NCI-H446 treated with DMSO at 0.1 percent for 48 hours (cell line): ENCODE measurements around the gene FPR1.

Experiments
- DNase-seq: peaks from one replicate; lab custom pipeline; 2025; lab: John Stamatoyannopoulos, UW

Gene FPR1

GRCh38 chr19:51751655-51752054 lies at the start of gene FPR1:
Gene FPR1 (minus strand): TSS chr19:51751878. CDS start chr19:51746994, 4,884 bp downstream.
- DNase-seq: no peak

GRCh38 chr19:51800473-51801244 lies 49.0 kb upstream of the FPR1 start:
- no peak for DNase-seq

- DNase-seq: no peak
Measured at GRCh38 chr19:51799774-51800472, 48.2 kb upstream of the FPR1 start.

- DNase-seq: peak; percentile 66
Measured at GRCh38 chr19:51799034-51799773, 47.5 kb upstream of the FPR1 start.

- DNase-seq: no peak
Measured at GRCh38 chr19:51798062-51798461, 46.4 kb upstream of the FPR1 start.

- no peak for DNase-seq
Measured at GRCh38 chr19:51797480-51797879, 45.8 kb upstream of the FPR1 start.

GRCh38 chr19:51796195-51796679 lies 44.6 kb upstream of the FPR1 start:
- no peak for DNase-seq

- DNase-seq: no peak
Measured at GRCh38 chr19:51794885-51795490, 43.3 kb upstream of the FPR1 start, which contains the start of gene FPR3. Gene FPR3 (plus strand): TSS chr19:51795157. CDS start chr19:51823749, 28,592 bp downstream.

GRCh38 chr19:51793994-51794393 lies 42.3 kb upstream of the FPR1 start:
- no peak for DNase-seq

GRCh38 chr19:51792932-51793331 lies 41.3 kb upstream of the FPR1 start:
- no peak for DNase-seq

GRCh38 chr19:51789061-51789795 lies 37.5 kb upstream of the FPR1 start:
- no peak for DNase-seq

GRCh38 chr19:51788029-51788428 lies 36.4 kb upstream of the FPR1 start:
- no peak for DNase-seq

- DNase-seq: no peak
Measured at GRCh38 chr19:51786646-51787494, 35.2 kb upstream of the FPR1 start.

- no peak for DNase-seq
Measured at GRCh38 chr19:51784922-51785690, 33.4 kb upstream of the FPR1 start.

GRCh38 chr19:51784109-51784785 lies 32.6 kb upstream of the FPR1 start:
- DNase-seq: no peak

- no peak for DNase-seq
Measured at GRCh38 chr19:51783372-51783771, 31.7 kb upstream of the FPR1 start.

GRCh38 chr19:51781999-51782398 lies 30.3 kb upstream of the FPR1 start:
- DNase-seq: no peak

GRCh38 chr19:51780270-51780669 lies 28.6 kb upstream of the FPR1 start:
- no peak for DNase-seq

GRCh38 chr19:51779703-51780102 lies 28.0 kb upstream of the FPR1 start:
- no peak for DNase-seq
